Lung (tissue), 12 donors: Measurements from ENCODE around the gene CFTR. TPM values are rescaled to one million over a fixed set of nuclear protein-coding genes. Genes with fewer than 3 reads are reported as not detected.

Source experiments
- ATAC-seq: fragments of 200-7000 bp; cut with Tn5 transposase; one replicate; pipeline ENCODE4 v1.9.1; 2020; ENCODE audit warnings: moderate number of reproducible peaks; ENCODE audit not compliant: insufficient read depth, low FRiP score
- DNase-seq, 3 donors: peaks; one replicate each; pipeline ENCODE4 v3.0.0-alpha.2; 2013 to 2017
- H3K27ac ChIP-seq, 2 donors: one replicate each; pipeline ENCODE4 v1.5.1; 2013; ENCODE audit warnings: mild to moderate bottlenecking in 2 of 2, moderate library complexity in 2 of 2, control low read depth in 1 of 2, inconsistent platforms in 1 of 2, low read depth in 1 of 2, low read length in 1 of 2
- H3K27me3 ChIP-seq, 3 donors: one replicate each; pipeline ENCODE4 v1.5.1; 2013; ENCODE audit warnings: low read length in 2 of 3; ENCODE audit not compliant: control insufficient read depth in 3 of 3, insufficient read depth in 3 of 3
- H3K36me3 ChIP-seq, 4 donors: one replicate each; pipeline ENCODE4 v1.5.1; 2013; ENCODE audit warnings: low read length in 4 of 4, mild to moderate bottlenecking in 1 of 4, moderate library complexity in 1 of 4; ENCODE audit not compliant: control insufficient read depth in 4 of 4, insufficient read depth in 4 of 4
- H3K4me1 ChIP-seq, 5 donors: one replicate each; pipeline ENCODE4 v1.5.1; 2013; ENCODE audit warnings: low read length in 5 of 5, mild to moderate bottlenecking in 2 of 5, moderate library complexity in 1 of 5; ENCODE audit not compliant: control insufficient read depth in 5 of 5, insufficient read depth in 5 of 5
- H3K4me3 ChIP-seq: one replicate; pipeline ENCODE4 v1.5.1; 2013; ENCODE audit warnings: mild to moderate bottlenecking, control low read depth, moderate library complexity
- H3K9ac ChIP-seq, 2 donors: one replicate each; pipeline ENCODE4 v1.5.1; 2013; ENCODE audit warnings: low read length in 2 of 2, control low read depth in 1 of 2; ENCODE audit not compliant: insufficient read depth in 1 of 2
- H3K9me3 ChIP-seq, 4 donors: one replicate each; pipeline ENCODE4 v1.5.1; 2013; ENCODE audit warnings: low read length in 3 of 4, mild to moderate bottlenecking in 1 of 4, moderate library complexity in 1 of 4; ENCODE audit not compliant: control insufficient read depth in 4 of 4, insufficient read depth in 3 of 4
- WGBS, 2 donors: extraction: QIAGEN DNeasy Blood & Tissue Kit; methylation state at CpG; one replicate each; pipeline ENCODE4 v1.1.7; 2013; 5-methylcytosine and 5-hydroxymethylcytosine counted together
- polyA plus RNA-seq, 2 donors: library from polyadenylated mRNA; stranded (reverse); fragments of 200-250 nt; gene quantifications; one replicate each; pipeline ENCODE4 v1.2.1, GENCODE V29; 2013
- total RNA-seq, 2 donors: library from RNA; depleted of rRNA in 1 of 2; stranded (reverse); fragments of >200 nt in 1 of 2; gene quantifications; one replicate each; pipeline ENCODE4 v1.2.1, GENCODE V29; 2014 to 2021
- TF ChIP-seq, protein P1 (sequence below): IDR thresholded peaks from 2 replicates; pipeline ENCODE4 v1.5.1; 2012; ENCODE audit warnings: mild to moderate bottlenecking; ENCODE audit errors: control extremely low read depth, extremely low read depth
- donor health status: control.
- donor health status: control.
- donor health status: Bipolar disorder and iron deficiency.
- donor health status: healthy.
- donor health status: DM: yes; HTN: yes; CAD: no.

Gene CFTR
- total and polyA plus RNA-seq, 4 donors: 8.2 to 138 (median 15.7) TPM

DNA sequence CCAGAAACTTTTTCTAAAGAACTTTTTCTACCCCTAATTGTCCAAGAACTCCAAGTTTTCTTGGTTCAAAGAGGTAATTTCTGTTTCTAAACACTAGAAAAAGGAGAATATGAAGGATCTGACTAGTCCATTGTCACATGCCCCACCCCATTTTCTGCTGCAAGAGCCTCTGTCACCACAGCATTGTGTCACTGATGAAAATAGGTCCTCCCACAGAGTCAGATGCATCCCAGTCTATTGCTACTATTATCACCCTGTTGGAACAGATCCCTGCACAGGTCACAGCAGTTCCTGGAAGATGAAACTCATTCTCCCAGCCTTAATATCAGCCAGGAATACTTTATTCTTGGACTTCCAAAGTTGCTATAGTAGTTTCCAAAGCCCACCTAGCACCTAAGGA is 7.5 kb upstream of the CFTR start:
- ATAC-seq (no peak), DNase-seq (no peak)
- TF ChIP-seq, protein P1, sequence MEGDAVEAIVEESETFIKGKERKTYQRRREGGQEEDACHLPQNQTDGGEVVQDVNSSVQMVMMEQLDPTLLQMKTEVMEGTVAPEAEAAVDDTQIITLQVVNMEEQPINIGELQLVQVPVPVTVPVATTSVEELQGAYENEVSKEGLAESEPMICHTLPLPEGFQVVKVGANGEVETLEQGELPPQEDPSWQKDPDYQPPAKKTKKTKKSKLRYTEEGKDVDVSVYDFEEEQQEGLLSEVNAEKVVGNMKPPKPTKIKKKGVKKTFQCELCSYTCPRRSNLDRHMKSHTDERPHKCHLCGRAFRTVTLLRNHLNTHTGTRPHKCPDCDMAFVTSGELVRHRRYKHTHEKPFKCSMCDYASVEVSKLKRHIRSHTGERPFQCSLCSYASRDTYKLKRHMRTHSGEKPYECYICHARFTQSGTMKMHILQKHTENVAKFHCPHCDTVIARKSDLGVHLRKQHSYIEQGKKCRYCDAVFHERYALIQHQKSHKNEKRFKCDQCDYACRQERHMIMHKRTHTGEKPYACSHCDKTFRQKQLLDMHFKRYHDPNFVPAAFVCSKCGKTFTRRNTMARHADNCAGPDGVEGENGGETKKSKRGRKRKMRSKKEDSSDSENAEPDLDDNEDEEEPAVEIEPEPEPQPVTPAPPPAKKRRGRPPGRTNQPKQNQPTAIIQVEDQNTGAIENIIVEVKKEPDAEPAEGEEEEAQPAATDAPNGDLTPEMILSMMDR: no peak
- Histone ChIP-seq H3K9ac (no peak overlapping the region), H3K27ac (no peak overlapping the region), H3K36me3 (no peaks in the 10 kb centered on the region), H3K4me3 (no peak overlapping the region), H3K4me1 (peaks cover 0 to 2% (median 0%) of the 10 kb centered on the region in 5 donors), H3K9me3 (no peaks in the 10 kb centered on the region), H3K27me3 (no peaks in the 10 kb centered on the region)

DNA sequence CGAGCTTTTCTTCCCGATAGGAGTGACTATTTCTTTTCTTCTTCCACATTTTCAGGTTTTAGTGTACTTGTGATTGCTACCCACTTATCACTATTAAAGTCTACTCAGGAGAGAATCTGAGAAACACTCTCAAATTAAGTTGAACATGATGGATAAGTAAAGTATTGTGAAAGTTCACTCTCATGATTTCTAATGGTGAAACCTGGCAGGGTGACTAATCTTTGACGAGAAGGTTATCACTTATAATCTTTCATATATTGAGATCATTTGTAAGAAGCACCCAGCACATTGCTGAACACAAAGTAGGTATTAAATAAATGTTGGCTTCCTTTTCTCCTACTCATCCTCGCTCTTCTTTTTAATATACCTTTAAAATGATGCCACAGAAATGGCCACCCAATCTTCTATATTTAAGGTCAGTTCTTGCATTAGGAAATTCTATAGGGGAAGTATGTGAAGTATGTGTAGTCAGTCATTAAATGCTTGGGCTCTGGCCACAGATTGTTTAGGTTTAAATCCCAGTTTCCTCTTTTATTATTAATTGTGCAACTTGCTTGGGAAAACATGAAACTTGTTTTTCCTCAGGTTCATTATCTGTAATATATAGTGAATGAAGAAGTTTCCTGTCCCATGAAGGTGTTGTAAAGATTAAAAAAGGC is 3.1 kb upstream of the CFTR start:
- no peaks in the 10 kb centered on the region for H3K9me3 ChIP-seq
- no peak overlapping the region for H3K9ac ChIP-seq
- H3K36me3 ChIP-seq: no peaks in the 10 kb centered on the region
- ATAC-seq (no peak), DNase-seq (no peak)
- TF ChIP-seq, protein P1: no peak
- WGBS, 2 donors: 69 to 84% methylated on average over 4 of the region's 4 CpGs
- H3K4me1 ChIP-seq: peaks cover 0 to 13% (median 2%) of the 10 kb centered on the region in 5 donors
- H3K27me3 ChIP-seq: peaks cover 0 to 9% (median 6%) of the 10 kb centered on the region in 3 donors
- no peak overlapping the region for H3K27ac ChIP-seq
- no peak overlapping the region for H3K4me3 ChIP-seq

DNA sequence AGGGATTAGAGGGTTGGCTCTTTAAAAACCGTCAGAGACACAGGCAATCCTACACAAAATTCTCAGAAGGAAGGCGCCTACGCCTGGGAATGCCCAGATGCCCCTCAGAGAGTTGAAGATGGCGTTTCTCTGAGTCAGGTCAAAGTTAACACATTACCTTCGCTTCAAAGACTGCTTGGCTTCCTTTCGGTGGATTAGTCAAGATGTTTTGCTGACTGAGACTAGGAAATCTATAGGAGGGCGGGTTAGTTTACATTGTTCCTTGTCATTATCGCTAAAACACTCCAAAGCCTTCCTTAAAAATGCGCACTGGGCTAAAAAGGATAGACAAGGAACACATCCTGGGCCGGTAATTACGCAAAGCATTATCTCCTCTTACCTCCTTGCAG is 995 bp upstream of the CFTR start:
- peak overlapping the region in 1 of 2 donors; percentile 28 for H3K27ac ChIP-seq
- no peaks in the 10 kb centered on the region for H3K9me3 ChIP-seq
- no peaks in the 10 kb centered on the region for H3K36me3 ChIP-seq
- peak in 2 of 3 donors; percentile 24 to 25 for DNase-seq
- ATAC-seq: no peak
- H3K4me3 ChIP-seq: no peak overlapping the region
- peaks cover 0 to 9% (median 6%) of the 10 kb centered on the region in 3 donors for H3K27me3 ChIP-seq
- H3K4me1 ChIP-seq: peaks cover 0 to 13% (median 2%) of the 10 kb centered on the region in 5 donors
- TF ChIP-seq, protein P1: no peak
- H3K9ac ChIP-seq: peak overlapping the region; percentile 61 to 68
- WGBS, 2 donors: 38 to 56% methylated on average over 11 of the region's 11 CpGs

DNA sequence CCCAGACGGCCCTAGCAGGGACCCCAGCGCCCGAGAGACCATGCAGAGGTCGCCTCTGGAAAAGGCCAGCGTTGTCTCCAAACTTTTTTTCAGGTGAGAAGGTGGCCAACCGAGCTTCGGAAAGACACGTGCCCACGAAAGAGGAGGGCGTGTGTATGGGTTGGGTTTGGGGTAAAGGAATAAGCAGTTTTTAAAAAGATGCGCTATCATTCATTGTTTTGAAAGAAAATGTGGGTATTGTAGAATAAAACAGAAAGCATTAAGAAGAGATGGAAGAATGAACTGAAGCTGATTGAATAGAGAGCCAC is 184 bp downstream of the CFTR start:
- H3K27ac ChIP-seq: peak overlapping the region in 1 of 2 donors; percentile 64
- no peak for DNase-seq
- H3K9me3 ChIP-seq: no peaks in the 10 kb centered on the region
- WGBS, 2 donors: 7 to 9% methylated on average over 11 of the region's 11 CpGs
- peaks cover 0 to 13% (median 2%) of the 10 kb centered on the region in 5 donors for H3K4me1 ChIP-seq
- peaks cover 0 to 9% (median 6%) of the 10 kb centered on the region in 3 donors for H3K27me3 ChIP-seq
- no peak overlapping the region for H3K9ac ChIP-seq
- TF ChIP-seq, protein P1: no peak
- H3K4me3 ChIP-seq: no peak overlapping the region
- no peaks in the 10 kb centered on the region for H3K36me3 ChIP-seq
- ATAC-seq: peak; percentile 28
